Common myeloid progenitor, CD34-positive (primary cell): ENCODE measurements around the gene ANGPTL2.

Experiments
- CTCF ChIA-PET: fragments of 350-600 bp; sonication (Branson Sonifier 250); formaldehyde crosslinking; loops from one replicate; lab custom pipeline; 2021; ENCODE audit warnings: antibody characterized with exemption; lab: Charles Lee
- POLR2A ChIA-PET: fragments of 350-600 bp; sonication (Branson Sonifier 250); formaldehyde crosslinking; loops from one replicate; lab custom pipeline; 2021; ENCODE audit warnings: antibody characterized with exemption; lab: Charles Lee
- DNase-seq, 3 donors: peaks; one replicate each; pipeline versions ENCODE4 v3.0.0 to v3.0.0-alpha.2; 2013
- H3K27ac ChIP-seq, 2 experiments: 1 replicate in 1 of 2; 2 replicates in 1 of 2; pipeline ENCODE4 v1.7.0; 2013; ENCODE audit warnings: inconsistent platforms in 2 of 2, low read length in 2 of 2, mild to moderate bottlenecking in 2 of 2, low read depth in 1 of 2, moderate library complexity in 1 of 2; ENCODE audit not compliant: severe bottlenecking in 2 of 2, insufficient read depth in 1 of 2, poor library complexity in 1 of 2
- H3K27me3 ChIP-seq, 5 experiments: replicated peaks in 2 of 5; 1 replicate in 3 of 5; 2 replicates in 2 of 5; pipeline versions ENCODE4 v1.6.1 to v1.7.0; 2013; ENCODE audit warnings: low read length in 4 of 5, mild to moderate bottlenecking in 2 of 5, moderate library complexity in 2 of 5, inconsistent platforms in 1 of 5; ENCODE audit not compliant: insufficient read depth in 5 of 5, control insufficient read depth in 4 of 5
- H3K36me3 ChIP-seq, 4 experiments: 1 replicate in 2 of 4; 2 replicates in 2 of 4; pipeline versions ENCODE4 v1.6.1 to v1.7.0; 2013; ENCODE audit warnings: low read length in 3 of 4, control low read depth in 1 of 4, mild to moderate bottlenecking in 1 of 4; ENCODE audit not compliant: control insufficient read depth in 4 of 4, insufficient read depth in 4 of 4
- H3K4me1 ChIP-seq, 4 experiments: 1 replicate in 3 of 4; 2 replicates in 1 of 4; pipeline versions ENCODE4 v1.6.1 to v1.7.1; 2013; ENCODE audit warnings: low read length in 3 of 4, mild to moderate bottlenecking in 3 of 4, control low read depth in 1 of 4, inconsistent platforms in 1 of 4, moderate library complexity in 1 of 4; ENCODE audit not compliant: control insufficient read depth in 4 of 4, insufficient read depth in 4 of 4; ENCODE audit errors: control extremely low read depth in 1 of 4
- H3K4me3 ChIP-seq, 7 experiments: 1 replicate in 4 of 7; 2 replicates in 3 of 7; pipeline versions ENCODE4 v1.5.1 to v1.7.0; 2013; ENCODE audit warnings: mild to moderate bottlenecking in 7 of 7, low read length in 6 of 7, moderate library complexity in 6 of 7, inconsistent platforms in 2 of 7, low read depth in 2 of 7, control low read depth in 1 of 7; ENCODE audit not compliant: insufficient read depth in 4 of 7, control insufficient read depth in 1 of 7; ENCODE audit errors: extremely low read depth in 1 of 7
- H3K9me3 ChIP-seq, 5 experiments: 1 replicate in 4 of 5; 2 replicates in 1 of 5; pipeline versions ENCODE4 v1.6.1 to v1.7.1; 2013; ENCODE audit warnings: low read length in 4 of 5, mild to moderate bottlenecking in 2 of 5, inconsistent platforms in 1 of 5, low read depth in 1 of 5, moderate library complexity in 1 of 5; ENCODE audit not compliant: control insufficient read depth in 4 of 5, insufficient read depth in 2 of 5; ENCODE audit errors: control extremely low read depth in 1 of 5
- WGBS: methylation state at CpG from one replicate; pipeline ENCODE4 v1.1.5; 2013; ENCODE audit not compliant: insufficient coverage; 5-methylcytosine and 5-hydroxymethylcytosine counted together

The ANGPTL2 gene

GRCh38 chr9:127109212-127109711 lies 13.2 kb downstream of the ANGPTL2 start:
- Histone ChIP-seq H3K9me3 (no peaks in the 10 kb centered on the region), H3K27me3 (peaks cover 0 to 6% (median 0%) of the 10 kb centered on the region in 5 experiments), H3K4me1 (no peaks in the 10 kb centered on the region), H3K4me3 (no peak overlapping the region), H3K27ac (no peak overlapping the region), H3K36me3 (no peaks in the 10 kb centered on the region)
- ChIA-PET POLR2A (no interaction called here), CTCF (no interaction called here)
- DNase-seq = no peak
- 94% methylated on average over 5 of the region's 5 CpGs for whole genome bisulfite sequencing

- Histone ChIP-seq H3K27ac (no peak overlapping the region), H3K4me3 (no peak overlapping the region), H3K9me3 (no peaks in the 10 kb centered on the region), H3K4me1 (no peaks in the 10 kb centered on the region), H3K36me3 (no peaks in the 10 kb centered on the region), H3K27me3 (peaks cover 0 to 6% (median 0%) of the 10 kb centered on the region in 5 experiments)
- WGBS = 98% methylated on average over 38 of the region's 38 CpGs
- no peak for DNase-seq
- ChIA-PET POLR2A (no interaction called here), CTCF (no interaction called here)
Measured at GRCh38 chr9:127107929-127108876, 14.2 kb downstream of the ANGPTL2 start.

- Histone ChIP-seq H3K27me3 (peaks cover 0 to 6% (median 0%) of the 10 kb centered on the region in 5 experiments), H3K4me3 (no peak overlapping the region), H3K4me1 (no peaks in the 10 kb centered on the region), H3K9me3 (no peaks in the 10 kb centered on the region), H3K27ac (no peak overlapping the region), H3K36me3 (no peaks in the 10 kb centered on the region)
- ChIA-PET CTCF (interaction anchor here (0.8 kb wide), 1 partner anchor 39 kb away, joined by 3 read pairs; no protein-coding TSS in a partner anchor), POLR2A (no interaction called here)
- WGBS = 100% methylated on average over 7 of the region's 11 CpGs
- no peak for DNase-seq
Measured at GRCh38 chr9:127107171-127107928, 15.1 kb downstream of the ANGPTL2 start.

GRCh38 chr9:127106466-127106855 lies 16.0 kb downstream of the ANGPTL2 start:
- 92% methylated on average over 4 of the region's 4 CpGs for WGBS
- H3K9me3 ChIP-seq = no peaks in the 10 kb centered on the region
- ChIA-PET POLR2A (no interaction called here), CTCF (interaction anchor here (0.8 kb wide), 1 partner anchor 38 kb away, joined by 3 read pairs; no protein-coding TSS in a partner anchor)
- H3K4me1 ChIP-seq = no peaks in the 10 kb centered on the region
- H3K27ac ChIP-seq = no peak overlapping the region
- H3K27me3 ChIP-seq = peaks cover 0 to 6% (median 0%) of the 10 kb centered on the region in 5 experiments
- DNase-seq = no peak
- no peaks in the 10 kb centered on the region for H3K36me3 ChIP-seq
- H3K4me3 ChIP-seq = no peak overlapping the region

- no peaks in the 10 kb centered on the region for H3K36me3 ChIP-seq
- DNase-seq = no peak
- H3K9me3 ChIP-seq = no peaks in the 10 kb centered on the region
- ChIA-PET POLR2A (no interaction called here), CTCF (no interaction called here)
- peaks cover 0 to 6% (median 0%) of the 10 kb centered on the region in 5 experiments for H3K27me3 ChIP-seq
- 96% methylated on average over 6 of the region's 7 CpGs for WGBS
- no peak overlapping the region for H3K27ac ChIP-seq
- no peak overlapping the region for H3K4me3 ChIP-seq
- H3K4me1 ChIP-seq = no peaks in the 10 kb centered on the region
Measured at GRCh38 chr9:127105805-127106465, 16.5 kb downstream of the ANGPTL2 start.

GRCh38 chr9:127104581-127105311 lies 17.7 kb downstream of the ANGPTL2 start:
- CTCF ChIA-PET = no interaction called here
- H3K4me3 ChIP-seq = no peak overlapping the region
- H3K36me3 ChIP-seq = no peaks in the 10 kb centered on the region
- POLR2A ChIA-PET = interaction anchor here (1.1 kb wide), 1 partner anchor 61 kb away, joined by 3 read pairs; no protein-coding TSS in a partner anchor
- no peaks in the 10 kb centered on the region for H3K9me3 ChIP-seq
- no peak overlapping the region for H3K27ac ChIP-seq
- H3K4me1 ChIP-seq = no peaks in the 10 kb centered on the region
- WGBS = 98% methylated on average over 6 of the region's 7 CpGs
- DNase-seq = no peak
- H3K27me3 ChIP-seq = peaks cover 0 to 6% (median 0%) of the 10 kb centered on the region in 5 experiments
